Measurements from ENCODE around the gene LRP1B.
"Not testable (repeated sequence)": the region's sequence is repeated elsewhere in the genome, so short reads cannot be mapped to it uniquely, and the experiment has no call there.

LRP1B gene

DNA sequence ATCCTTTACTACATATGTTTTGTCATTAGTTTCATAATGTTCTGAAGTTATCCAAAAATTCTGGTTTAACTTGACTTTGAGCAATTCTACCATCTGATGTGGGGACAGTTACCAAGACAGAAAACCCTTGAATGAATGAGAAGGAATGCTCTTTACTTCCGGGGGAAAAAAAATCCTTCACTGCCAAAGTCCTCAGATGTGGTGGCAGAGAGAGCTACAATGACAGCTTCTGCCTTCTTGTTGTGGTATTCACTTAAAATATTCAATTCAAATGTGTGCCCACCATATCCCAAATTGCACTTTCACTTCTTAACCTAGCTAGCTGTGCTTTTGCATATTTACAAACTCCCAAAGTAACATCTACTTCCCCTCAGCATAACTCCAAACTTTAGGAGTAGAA lies 1818.9 kb downstream of the LRP1B start:
- no peak overlapping the region for H3K9ac ChIP-seq (ENCODE audit: low read depth in 1 of 2, low read length in 2 of 2)
- H3K36me3 ChIP-seq (ENCODE audit: control insufficient read depth in 1 of 2, insufficient read depth in 2 of 2, low read length in 2 of 2), result no peaks in the 10 kb centered on the region
- H3K4me3 ChIP-seq (ENCODE audit: low read depth in 1 of 2, low read length in 2 of 2), result no peak overlapping the region
- no peaks in the 10 kb centered on the region for H3K9me3 ChIP-seq (ENCODE audit: control insufficient read depth in 1 of 2, low read length in 2 of 2)
- H3K4me1 ChIP-seq (ENCODE audit: control insufficient read depth in 1 of 2, insufficient read depth in 2 of 2, low read length in 2 of 2), result no peaks in the 10 kb centered on the region
- no peaks in the 10 kb centered on the region for H3K27me3 ChIP-seq (ENCODE audit: control insufficient read depth in 1 of 2, insufficient read depth in 2 of 2, low read length in 2 of 2)
- no peak overlapping the region for H3K27ac ChIP-seq (ENCODE audit: low read depth, low read length)

DNA sequence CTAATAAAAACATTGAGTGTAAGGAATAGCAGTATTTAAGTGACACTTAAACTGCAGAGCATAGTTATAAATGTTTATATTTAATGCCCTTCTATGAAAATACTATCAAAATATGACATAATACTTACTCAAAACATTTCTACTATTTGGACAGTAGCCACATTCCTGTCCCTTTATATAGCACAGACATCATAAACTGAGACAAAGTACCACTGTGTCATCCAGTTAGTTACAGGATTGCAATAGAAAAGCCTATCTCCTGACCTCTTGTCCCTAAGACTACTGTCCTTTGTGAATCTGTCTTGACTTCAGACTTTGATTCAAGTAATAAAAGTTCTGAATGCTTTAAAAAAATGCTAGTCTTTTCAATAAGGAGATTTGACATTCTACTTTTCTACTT lies 1822.1 kb downstream of the LRP1B start:
- no peaks in the 10 kb centered on the region for H3K36me3 ChIP-seq (ENCODE audit: control insufficient read depth in 1 of 2, insufficient read depth in 2 of 2, low read length in 2 of 2)
- no peaks in the 10 kb centered on the region for H3K27me3 ChIP-seq (ENCODE audit: control insufficient read depth in 1 of 2, insufficient read depth in 2 of 2, low read length in 2 of 2)
- H3K27ac ChIP-seq (ENCODE audit: low read depth, low read length), result no peak overlapping the region
- H3K9ac ChIP-seq (ENCODE audit: low read depth in 1 of 2, low read length in 2 of 2), result no peak overlapping the region
- no peaks in the 10 kb centered on the region for H3K4me1 ChIP-seq (ENCODE audit: control insufficient read depth in 1 of 2, insufficient read depth in 2 of 2, low read length in 2 of 2)
- H3K4me3 ChIP-seq (ENCODE audit: low read depth in 1 of 2, low read length in 2 of 2), result no peak overlapping the region
- no peaks in the 10 kb centered on the region for H3K9me3 ChIP-seq (ENCODE audit: control insufficient read depth in 1 of 2, low read length in 2 of 2)

DNA sequence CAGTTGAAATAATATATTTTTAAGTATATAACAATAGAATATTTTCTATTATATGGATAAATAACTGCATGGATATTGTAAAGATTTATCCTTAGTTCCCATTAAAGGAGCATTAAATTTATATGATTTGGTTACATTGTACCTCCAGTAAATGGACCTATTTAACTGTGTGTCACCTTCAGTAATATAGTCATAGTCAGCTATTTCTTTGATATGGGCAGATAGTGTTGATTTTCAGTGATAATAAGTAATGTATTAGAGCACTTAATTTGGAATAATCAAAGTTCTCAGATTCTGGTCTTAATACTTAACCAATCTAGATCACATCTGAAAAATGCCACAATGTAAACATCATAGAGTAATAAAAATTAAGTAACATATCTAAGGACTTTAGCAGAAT lies 1823.3 kb downstream of the LRP1B start:
- H3K4me1 ChIP-seq (ENCODE audit: control insufficient read depth in 1 of 2, insufficient read depth in 2 of 2, low read length in 2 of 2), result no peaks in the 10 kb centered on the region
- no peaks in the 10 kb centered on the region for H3K36me3 ChIP-seq (ENCODE audit: control insufficient read depth in 1 of 2, insufficient read depth in 2 of 2, low read length in 2 of 2)
- no peak overlapping the region for H3K4me3 ChIP-seq (ENCODE audit: low read depth in 1 of 2, low read length in 2 of 2)
- H3K9me3 ChIP-seq (ENCODE audit: control insufficient read depth in 1 of 2, low read length in 2 of 2), result no peaks in the 10 kb centered on the region
- no peak overlapping the region for H3K9ac ChIP-seq (ENCODE audit: low read depth in 1 of 2, low read length in 2 of 2)
- no peak overlapping the region for H3K27ac ChIP-seq (ENCODE audit: low read depth, low read length)
- H3K27me3 ChIP-seq (ENCODE audit: control insufficient read depth in 1 of 2, insufficient read depth in 2 of 2, low read length in 2 of 2), result no peaks in the 10 kb centered on the region

DNA sequence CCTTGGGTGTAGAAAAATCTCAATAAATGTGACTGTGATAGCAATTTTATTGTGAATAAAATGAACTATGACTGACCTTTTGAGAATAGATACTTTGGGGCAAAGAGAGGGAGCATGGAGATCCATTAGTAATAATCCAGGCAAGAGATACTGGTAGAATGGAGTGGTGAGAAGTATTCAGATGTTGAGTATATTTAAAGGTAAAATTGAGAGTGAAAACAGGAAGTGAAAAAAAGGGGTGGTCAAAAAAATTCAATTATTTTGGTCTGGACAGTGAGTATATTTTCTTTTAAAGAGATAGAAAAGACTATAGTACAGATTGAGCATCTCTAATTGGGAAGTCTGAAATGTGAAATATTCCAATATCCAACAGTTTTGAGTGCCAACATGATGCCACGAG lies 1835.0 kb downstream of the LRP1B start:
- Histone ChIP-seq H3K27me3 (ENCODE audit: control insufficient read depth in 1 of 2, insufficient read depth in 2 of 2, low read length in 2 of 2) (no peaks in the 10 kb centered on the region), H3K4me3 (ENCODE audit: low read depth in 1 of 2, low read length in 2 of 2) (no peak overlapping the region), H3K9me3 (ENCODE audit: control insufficient read depth in 1 of 2, low read length in 2 of 2) (no peaks in the 10 kb centered on the region), H3K9ac (ENCODE audit: low read depth in 1 of 2, low read length in 2 of 2) (no peak overlapping the region), H3K36me3 (ENCODE audit: control insufficient read depth in 1 of 2, insufficient read depth in 2 of 2, low read length in 2 of 2) (no peaks in the 10 kb centered on the region), H3K4me1 (ENCODE audit: control insufficient read depth in 1 of 2, insufficient read depth in 2 of 2, low read length in 2 of 2) (no peaks in the 10 kb centered on the region), H3K27ac (ENCODE audit: low read depth, low read length) (no peak overlapping the region)

DNA sequence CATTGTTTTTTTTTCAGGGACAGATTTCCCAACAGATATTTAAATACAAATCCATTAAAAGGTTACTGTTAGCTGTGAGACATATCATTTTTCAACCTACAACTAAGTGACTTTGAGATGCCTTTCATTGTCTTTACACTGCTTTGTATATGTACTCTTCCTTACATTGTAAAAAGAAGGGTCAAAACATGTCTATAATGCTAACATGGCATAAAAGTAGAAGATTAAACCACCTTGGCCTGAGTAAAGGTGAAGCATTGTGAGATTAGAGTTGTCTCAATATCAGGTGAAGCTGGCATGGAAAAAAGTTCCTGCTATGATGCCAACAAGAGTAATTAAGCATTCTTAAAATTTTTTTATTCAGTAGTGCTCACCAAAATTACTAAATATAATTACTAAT lies 1842.1 kb downstream of the LRP1B start:
- Histone ChIP-seq H3K4me3 (ENCODE audit: low read depth in 1 of 2, low read length in 2 of 2) (no peak overlapping the region), H3K9ac (ENCODE audit: low read depth in 1 of 2, low read length in 2 of 2) (no peak overlapping the region), H3K9me3 (ENCODE audit: control insufficient read depth in 1 of 2, low read length in 2 of 2) (no peaks in the 10 kb centered on the region)

DNA sequence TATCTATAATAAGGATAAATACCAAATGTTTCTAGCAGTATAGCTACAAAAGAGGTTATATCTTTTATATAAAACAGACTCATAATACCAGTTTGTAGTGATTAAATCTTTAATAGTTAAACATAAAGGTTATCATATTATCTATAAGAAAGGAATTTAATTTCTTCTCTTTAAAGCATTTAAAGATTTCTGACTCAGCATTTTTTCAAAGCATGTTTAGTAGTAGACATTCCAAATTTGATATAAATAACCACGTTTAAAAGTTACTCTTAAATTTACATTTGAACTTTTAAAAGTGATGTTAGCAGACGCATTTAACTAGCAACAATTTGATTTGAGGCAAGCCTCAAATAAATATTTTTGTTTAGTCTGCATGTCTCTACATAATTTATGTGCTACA lies 1842.6 kb downstream of the LRP1B start:
- Histone ChIP-seq H3K9ac (ENCODE audit: low read depth in 1 of 2, low read length in 2 of 2) (no peak overlapping the region), H3K27ac (ENCODE audit: low read depth, low read length) (no peak overlapping the region), H3K36me3 (ENCODE audit: control insufficient read depth in 1 of 2, insufficient read depth in 2 of 2, low read length in 2 of 2) (no peaks in the 10 kb centered on the region), H3K9me3 (ENCODE audit: control insufficient read depth in 1 of 2, low read length in 2 of 2) (no peaks in the 10 kb centered on the region), H3K4me3 (ENCODE audit: low read depth in 1 of 2, low read length in 2 of 2) (no peak overlapping the region), H3K27me3 (ENCODE audit: control insufficient read depth in 1 of 2, insufficient read depth in 2 of 2, low read length in 2 of 2) (no peaks in the 10 kb centered on the region), H3K4me1 (ENCODE audit: control insufficient read depth in 1 of 2, insufficient read depth in 2 of 2, low read length in 2 of 2) (no peaks in the 10 kb centered on the region)

More for the DNA sequence above, 1842.1 kb downstream of the LRP1B start:
- H3K27me3 ChIP-seq (ENCODE audit: control insufficient read depth in 1 of 2, insufficient read depth in 2 of 2, low read length in 2 of 2), result no peaks in the 10 kb centered on the region
- no peaks in the 10 kb centered on the region for H3K4me1 ChIP-seq (ENCODE audit: control insufficient read depth in 1 of 2, insufficient read depth in 2 of 2, low read length in 2 of 2)
- no peak overlapping the region for H3K27ac ChIP-seq (ENCODE audit: low read depth, low read length)
- H3K36me3 ChIP-seq (ENCODE audit: control insufficient read depth in 1 of 2, insufficient read depth in 2 of 2, low read length in 2 of 2), result no peaks in the 10 kb centered on the region

DNA sequence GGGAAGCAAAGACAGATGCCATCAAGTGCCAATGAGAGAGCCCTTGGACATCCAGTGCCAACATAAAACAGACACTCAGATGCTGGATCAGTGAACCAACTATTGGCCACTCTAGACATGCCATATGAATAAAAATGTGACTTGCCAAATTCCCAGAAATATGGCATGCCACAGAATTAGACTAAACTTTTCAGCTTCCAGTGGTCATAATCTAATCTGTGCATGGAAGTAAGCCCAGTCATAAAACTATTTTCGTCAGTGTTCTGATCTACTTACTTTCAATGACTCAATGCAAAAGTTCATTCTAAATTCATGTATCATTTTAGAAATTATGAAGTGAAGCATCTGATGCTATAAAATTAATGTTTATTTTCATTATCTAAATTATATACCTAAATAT lies 1844.4 kb downstream of the LRP1B start:
- no peak overlapping the region for H3K4me3 ChIP-seq (ENCODE audit: low read depth in 1 of 2, low read length in 2 of 2)
- no peak overlapping the region for H3K9ac ChIP-seq (ENCODE audit: low read depth in 1 of 2, low read length in 2 of 2)
- no peaks in the 10 kb centered on the region for H3K27me3 ChIP-seq (ENCODE audit: control insufficient read depth in 1 of 2, insufficient read depth in 2 of 2, low read length in 2 of 2)
- H3K4me1 ChIP-seq (ENCODE audit: control insufficient read depth in 1 of 2, insufficient read depth in 2 of 2, low read length in 2 of 2), result no peaks in the 10 kb centered on the region
- H3K9me3 ChIP-seq (ENCODE audit: control insufficient read depth in 1 of 2, low read length in 2 of 2), result no peaks in the 10 kb centered on the region
- no peak overlapping the region for H3K27ac ChIP-seq (ENCODE audit: low read depth, low read length)
- no peaks in the 10 kb centered on the region for H3K36me3 ChIP-seq (ENCODE audit: control insufficient read depth in 1 of 2, insufficient read depth in 2 of 2, low read length in 2 of 2)

DNA sequence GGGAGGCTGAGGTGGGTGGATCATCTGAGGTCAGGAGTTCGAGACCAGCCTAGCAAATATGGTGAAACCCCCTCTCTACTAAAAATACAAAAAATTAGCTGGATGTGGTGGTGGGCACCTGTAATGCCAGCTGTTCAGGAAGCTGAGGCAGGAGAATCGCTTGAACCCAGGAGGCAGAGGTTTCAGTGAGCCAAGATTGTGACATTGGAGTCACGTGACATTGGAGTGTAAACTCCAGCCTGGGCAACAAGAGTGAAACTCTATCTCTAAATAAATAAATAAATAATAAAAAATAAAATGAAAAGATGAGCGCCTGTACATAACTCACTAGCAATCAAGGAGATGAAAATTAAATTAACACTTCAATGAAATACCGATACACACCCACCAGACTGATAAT lies 1853.5 kb downstream of the LRP1B start:
- H3K9ac ChIP-seq (ENCODE audit: low read depth in 1 of 2, low read length in 2 of 2); H3K36me3 ChIP-seq (ENCODE audit: control insufficient read depth in 1 of 2, insufficient read depth in 2 of 2, low read length in 2 of 2); H3K27me3 ChIP-seq (ENCODE audit: control insufficient read depth in 1 of 2, insufficient read depth in 2 of 2, low read length in 2 of 2); H3K9me3 ChIP-seq (ENCODE audit: control insufficient read depth in 1 of 2, low read length in 2 of 2); H3K4me1 ChIP-seq (ENCODE audit: control insufficient read depth in 1 of 2, insufficient read depth in 2 of 2, low read length in 2 of 2); H3K27ac ChIP-seq (ENCODE audit: low read depth, low read length); H3K4me3 ChIP-seq (ENCODE audit: low read depth in 1 of 2, low read length in 2 of 2): not testable (repeated sequence)

DNA sequence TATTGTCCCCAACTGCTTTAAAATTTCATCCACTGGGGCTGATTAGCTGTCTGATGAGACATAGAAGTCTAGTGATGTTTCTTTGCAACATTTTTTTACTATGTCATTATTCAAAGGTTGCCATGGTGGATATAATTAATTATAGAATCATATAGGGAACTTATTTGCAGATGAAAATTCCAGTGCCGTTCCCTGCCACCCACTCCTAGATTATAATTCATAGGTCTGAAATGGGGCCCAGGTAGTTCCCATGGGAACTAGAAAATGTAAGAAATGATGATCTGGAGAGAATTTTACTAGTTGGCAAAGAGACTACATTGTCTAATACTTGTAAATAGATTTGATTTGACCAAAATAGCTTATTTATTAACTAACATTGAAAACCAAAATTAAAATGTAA lies 1854.2 kb downstream of the LRP1B start:
- H3K27ac ChIP-seq (ENCODE audit: low read depth, low read length), result no peak overlapping the region
- no peak overlapping the region for H3K4me3 ChIP-seq (ENCODE audit: low read depth in 1 of 2, low read length in 2 of 2)
- no peaks in the 10 kb centered on the region for H3K36me3 ChIP-seq (ENCODE audit: control insufficient read depth in 1 of 2, insufficient read depth in 2 of 2, low read length in 2 of 2)
- H3K4me1 ChIP-seq (ENCODE audit: control insufficient read depth in 1 of 2, insufficient read depth in 2 of 2, low read length in 2 of 2), result no peaks in the 10 kb centered on the region
- H3K9ac ChIP-seq (ENCODE audit: low read depth in 1 of 2, low read length in 2 of 2), result no peak overlapping the region
- H3K27me3 ChIP-seq (ENCODE audit: control insufficient read depth in 1 of 2, insufficient read depth in 2 of 2, low read length in 2 of 2), result no peaks in the 10 kb centered on the region
- H3K9me3 ChIP-seq (ENCODE audit: control insufficient read depth in 1 of 2, low read length in 2 of 2), result no peaks in the 10 kb centered on the region

DNA sequence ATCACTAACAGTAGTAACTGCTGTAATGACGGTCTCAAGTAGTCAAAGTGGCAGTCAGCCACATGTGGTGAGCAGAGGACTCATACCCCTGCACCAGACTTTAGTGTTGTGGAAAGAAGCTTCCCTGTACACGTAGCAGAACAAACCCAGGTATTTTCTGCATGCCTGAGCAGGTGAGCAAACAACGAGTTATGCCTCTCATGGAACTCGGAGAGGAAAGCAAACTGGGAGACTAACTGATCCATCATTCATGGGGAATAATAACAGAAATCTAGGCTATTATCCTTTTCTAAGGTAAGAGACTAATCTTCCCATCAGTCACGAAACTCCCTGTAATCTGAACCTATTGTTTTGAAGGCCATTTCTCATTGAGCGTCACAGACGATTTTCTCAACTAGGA lies 1855.4 kb downstream of the LRP1B start:
- Histone ChIP-seq H3K27me3 (ENCODE audit: control insufficient read depth in 1 of 2, insufficient read depth in 2 of 2, low read length in 2 of 2) (no peaks in the 10 kb centered on the region), H3K36me3 (ENCODE audit: control insufficient read depth in 1 of 2, insufficient read depth in 2 of 2, low read length in 2 of 2) (no peaks in the 10 kb centered on the region), H3K27ac (ENCODE audit: low read depth, low read length) (no peak overlapping the region), H3K4me3 (ENCODE audit: low read depth in 1 of 2, low read length in 2 of 2) (no peak overlapping the region), H3K9me3 (ENCODE audit: control insufficient read depth in 1 of 2, low read length in 2 of 2) (no peaks in the 10 kb centered on the region), H3K9ac (ENCODE audit: low read depth in 1 of 2, low read length in 2 of 2) (no peak overlapping the region), H3K4me1 (ENCODE audit: control insufficient read depth in 1 of 2, insufficient read depth in 2 of 2, low read length in 2 of 2) (no peaks in the 10 kb centered on the region)

DNA sequence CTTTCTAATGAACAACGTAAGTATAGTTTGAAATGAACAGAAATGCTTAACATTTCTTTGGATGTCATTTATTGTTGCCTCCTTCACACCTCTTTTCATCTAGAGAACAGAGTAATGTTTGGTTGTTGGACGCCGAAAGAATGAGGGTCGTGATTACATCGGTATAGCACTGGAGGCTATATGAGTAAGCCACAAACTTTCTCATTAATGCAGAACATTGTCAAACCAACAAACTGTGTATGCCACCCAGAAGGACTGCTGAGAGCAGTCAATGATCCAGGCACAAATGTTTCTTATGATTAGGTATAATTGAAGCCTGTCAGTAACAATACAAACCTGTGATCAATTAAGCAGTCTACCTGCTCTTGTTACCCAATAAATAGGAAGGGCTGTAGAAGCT lies 1855.9 kb downstream of the LRP1B start:
- H3K27ac ChIP-seq (ENCODE audit: low read depth, low read length), result no peak overlapping the region
- H3K36me3 ChIP-seq (ENCODE audit: control insufficient read depth in 1 of 2, insufficient read depth in 2 of 2, low read length in 2 of 2), result no peaks in the 10 kb centered on the region
- no peak overlapping the region for H3K4me3 ChIP-seq (ENCODE audit: low read depth in 1 of 2, low read length in 2 of 2)
- H3K9ac ChIP-seq (ENCODE audit: low read depth in 1 of 2, low read length in 2 of 2), result no peak overlapping the region
- no peaks in the 10 kb centered on the region for H3K9me3 ChIP-seq (ENCODE audit: control insufficient read depth in 1 of 2, low read length in 2 of 2)
- no peaks in the 10 kb centered on the region for H3K27me3 ChIP-seq (ENCODE audit: control insufficient read depth in 1 of 2, insufficient read depth in 2 of 2, low read length in 2 of 2)
- no peaks in the 10 kb centered on the region for H3K4me1 ChIP-seq (ENCODE audit: control insufficient read depth in 1 of 2, insufficient read depth in 2 of 2, low read length in 2 of 2)

All from duodenal mucosa (tissue), 2 donors.